GM21723 (cell line): Measurements from ENCODE around the gene GLI2.

Experiments used
- ATAC-seq: cut with Tn5 transposase; IDR thresholded peaks from one replicate; pipeline ENCODE4 v1.9.1; 2021; ENCODE audit warnings: mild to moderate bottlenecking, moderate library complexity; ENCODE audit not compliant: unreplicated experiment

Gene GLI2

GRCh38 chr2:120735746-120736170 lies at the start of gene GLI2:
Gene GLI2 (plus strand): TSS chr2:120735868. CDS start chr2:120797321, 61,453 bp downstream.
- ATAC-seq: no peak

GRCh38 chr2:120685974-120686297 lies 49.7 kb upstream of the GLI2 start:
- no peak for ATAC-seq

- no peak for ATAC-seq
Measured at GRCh38 chr2:120686511-120687168, 49.0 kb upstream of the GLI2 start.

- ATAC-seq: no peak
Measured at GRCh38 chr2:120687210-120687609, 48.5 kb upstream of the GLI2 start.

- ATAC-seq: no peak
Measured at GRCh38 chr2:120690521-120690920, 45.1 kb upstream of the GLI2 start.

- ATAC-seq: no peak
Measured at GRCh38 chr2:120691410-120691809, 44.3 kb upstream of the GLI2 start.

GRCh38 chr2:120692691-120693090 lies 43.0 kb upstream of the GLI2 start:
- no peak for ATAC-seq

GRCh38 chr2:120693121-120693520 lies 42.5 kb upstream of the GLI2 start:
- ATAC-seq: no peak

- ATAC-seq: no peak
Measured at GRCh38 chr2:120694034-120694433, 41.6 kb upstream of the GLI2 start.

GRCh38 chr2:120697471-120697870 lies 38.2 kb upstream of the GLI2 start:
- ATAC-seq: no peak

GRCh38 chr2:120699292-120699691 lies 36.4 kb upstream of the GLI2 start:
- no peak for ATAC-seq

GRCh38 chr2:120700659-120701058 lies 35.0 kb upstream of the GLI2 start:
- ATAC-seq: no peak

GRCh38 chr2:120701096-120701495 lies 34.6 kb upstream of the GLI2 start:
- ATAC-seq: no peak

GRCh38 chr2:120701499-120701898 lies 34.2 kb upstream of the GLI2 start:
- ATAC-seq: no peak

- ATAC-seq: no peak
Measured at GRCh38 chr2:120702061-120702460, 33.6 kb upstream of the GLI2 start.

- ATAC-seq: no peak
Measured at GRCh38 chr2:120702801-120703200, 32.9 kb upstream of the GLI2 start.

- no peak for ATAC-seq
Measured at GRCh38 chr2:120703330-120703994, 32.2 kb upstream of the GLI2 start.

- ATAC-seq: no peak
Measured at GRCh38 chr2:120704696-120705095, 31.0 kb upstream of the GLI2 start.

- no peak for ATAC-seq
Measured at GRCh38 chr2:120707816-120708215, 27.9 kb upstream of the GLI2 start.

GRCh38 chr2:120708944-120709607 lies 26.6 kb upstream of the GLI2 start:
- no peak for ATAC-seq

GRCh38 chr2:120709608-120710041 lies 26.0 kb upstream of the GLI2 start:
- no peak for ATAC-seq

- no peak for ATAC-seq
Measured at GRCh38 chr2:120710256-120710655, 25.4 kb upstream of the GLI2 start.
